ENCODE data around the gene DNASE1L2.

DNA sequence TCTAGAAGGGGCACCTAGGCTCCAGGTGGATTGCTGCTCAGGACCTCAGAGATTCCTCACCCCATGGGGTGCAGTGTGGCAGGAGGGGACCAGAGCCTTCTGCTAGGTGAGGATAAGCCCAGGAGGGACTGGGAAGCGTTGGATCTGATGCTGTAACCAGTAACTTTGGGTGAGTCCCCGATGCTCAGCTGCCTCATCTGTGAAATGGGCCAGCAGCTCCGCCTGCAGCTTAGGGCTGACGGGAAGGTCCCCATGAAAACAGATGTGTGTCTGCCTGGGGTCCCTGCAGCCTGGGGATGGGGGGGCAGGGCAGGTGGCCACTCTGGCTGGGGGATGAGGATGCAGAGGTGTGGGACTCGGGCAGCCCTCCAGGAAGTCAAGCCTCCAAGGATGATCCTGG, 37.1 kb upstream of the DNASE1L2 start:
- TF ChIP-seq, protein P1, sequence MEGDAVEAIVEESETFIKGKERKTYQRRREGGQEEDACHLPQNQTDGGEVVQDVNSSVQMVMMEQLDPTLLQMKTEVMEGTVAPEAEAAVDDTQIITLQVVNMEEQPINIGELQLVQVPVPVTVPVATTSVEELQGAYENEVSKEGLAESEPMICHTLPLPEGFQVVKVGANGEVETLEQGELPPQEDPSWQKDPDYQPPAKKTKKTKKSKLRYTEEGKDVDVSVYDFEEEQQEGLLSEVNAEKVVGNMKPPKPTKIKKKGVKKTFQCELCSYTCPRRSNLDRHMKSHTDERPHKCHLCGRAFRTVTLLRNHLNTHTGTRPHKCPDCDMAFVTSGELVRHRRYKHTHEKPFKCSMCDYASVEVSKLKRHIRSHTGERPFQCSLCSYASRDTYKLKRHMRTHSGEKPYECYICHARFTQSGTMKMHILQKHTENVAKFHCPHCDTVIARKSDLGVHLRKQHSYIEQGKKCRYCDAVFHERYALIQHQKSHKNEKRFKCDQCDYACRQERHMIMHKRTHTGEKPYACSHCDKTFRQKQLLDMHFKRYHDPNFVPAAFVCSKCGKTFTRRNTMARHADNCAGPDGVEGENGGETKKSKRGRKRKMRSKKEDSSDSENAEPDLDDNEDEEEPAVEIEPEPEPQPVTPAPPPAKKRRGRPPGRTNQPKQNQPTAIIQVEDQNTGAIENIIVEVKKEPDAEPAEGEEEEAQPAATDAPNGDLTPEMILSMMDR (IDR thresholded peaks at IDR 0.05; ENCODE audit: extremely low read depth in 1 of 2, insufficient read depth in 1 of 2, low read depth in 1 of 2, low read length in 2 of 2): no peak
- TF ChIP-seq POLR2A (IDR thresholded peaks at IDR 0.05; ENCODE audit: low read depth, low read length) (no peak), POLR2AphosphoS5 (IDR thresholded peaks at IDR 0.05; ENCODE audit: insufficient read depth, low read depth, low read length) (no peak), MYC (IDR thresholded peaks at IDR 0.05; ENCODE audit: low read depth, low read length) (no peak), EZH2 (IDR thresholded peaks at IDR 0.05; ENCODE audit: borderline replicate concordance, low read depth, low read length, severe bottlenecking) (no peak)
- TF ChIP-seq, protein P2, sequence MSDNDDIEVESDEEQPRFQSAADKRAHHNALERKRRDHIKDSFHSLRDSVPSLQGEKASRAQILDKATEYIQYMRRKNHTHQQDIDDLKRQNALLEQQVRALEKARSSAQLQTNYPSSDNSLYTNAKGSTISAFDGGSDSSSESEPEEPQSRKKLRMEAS (IDR thresholded peaks at IDR 0.05; ENCODE audit: insufficient read depth, insufficient read length): no peak
